Measurements from ENCODE around the gene CTNNAL1.

CTNNAL1 gene

DNA sequence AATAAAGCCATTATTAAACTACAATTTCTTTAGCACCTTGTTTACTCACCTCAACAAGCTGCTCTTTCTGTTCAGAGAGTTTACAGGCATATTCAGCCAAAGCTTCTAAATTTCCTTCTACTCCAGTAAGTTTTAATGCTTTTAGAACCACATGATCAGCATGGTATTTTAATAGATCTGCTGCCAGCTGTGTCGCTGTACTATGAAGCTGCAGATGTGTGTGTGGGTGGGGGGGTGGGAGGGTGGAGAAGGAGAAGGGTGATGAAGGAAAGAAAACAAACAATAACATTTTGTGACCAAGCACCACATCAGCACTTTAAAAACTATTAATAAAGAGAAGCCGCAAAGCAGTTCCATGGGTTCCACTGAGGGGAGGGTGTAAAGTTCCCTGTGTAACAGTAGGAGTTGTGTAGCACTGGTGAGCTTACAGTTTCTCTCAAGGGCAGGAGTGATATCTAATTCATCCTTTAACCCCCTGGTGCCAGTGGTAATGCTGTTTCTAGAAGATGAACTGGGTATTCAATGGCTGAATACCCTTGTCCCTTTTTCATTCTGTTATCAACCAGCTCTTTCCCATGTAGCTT, 40.6 kb downstream of the CTNNAL1 start:
- TF ChIP-seq, protein P1, sequence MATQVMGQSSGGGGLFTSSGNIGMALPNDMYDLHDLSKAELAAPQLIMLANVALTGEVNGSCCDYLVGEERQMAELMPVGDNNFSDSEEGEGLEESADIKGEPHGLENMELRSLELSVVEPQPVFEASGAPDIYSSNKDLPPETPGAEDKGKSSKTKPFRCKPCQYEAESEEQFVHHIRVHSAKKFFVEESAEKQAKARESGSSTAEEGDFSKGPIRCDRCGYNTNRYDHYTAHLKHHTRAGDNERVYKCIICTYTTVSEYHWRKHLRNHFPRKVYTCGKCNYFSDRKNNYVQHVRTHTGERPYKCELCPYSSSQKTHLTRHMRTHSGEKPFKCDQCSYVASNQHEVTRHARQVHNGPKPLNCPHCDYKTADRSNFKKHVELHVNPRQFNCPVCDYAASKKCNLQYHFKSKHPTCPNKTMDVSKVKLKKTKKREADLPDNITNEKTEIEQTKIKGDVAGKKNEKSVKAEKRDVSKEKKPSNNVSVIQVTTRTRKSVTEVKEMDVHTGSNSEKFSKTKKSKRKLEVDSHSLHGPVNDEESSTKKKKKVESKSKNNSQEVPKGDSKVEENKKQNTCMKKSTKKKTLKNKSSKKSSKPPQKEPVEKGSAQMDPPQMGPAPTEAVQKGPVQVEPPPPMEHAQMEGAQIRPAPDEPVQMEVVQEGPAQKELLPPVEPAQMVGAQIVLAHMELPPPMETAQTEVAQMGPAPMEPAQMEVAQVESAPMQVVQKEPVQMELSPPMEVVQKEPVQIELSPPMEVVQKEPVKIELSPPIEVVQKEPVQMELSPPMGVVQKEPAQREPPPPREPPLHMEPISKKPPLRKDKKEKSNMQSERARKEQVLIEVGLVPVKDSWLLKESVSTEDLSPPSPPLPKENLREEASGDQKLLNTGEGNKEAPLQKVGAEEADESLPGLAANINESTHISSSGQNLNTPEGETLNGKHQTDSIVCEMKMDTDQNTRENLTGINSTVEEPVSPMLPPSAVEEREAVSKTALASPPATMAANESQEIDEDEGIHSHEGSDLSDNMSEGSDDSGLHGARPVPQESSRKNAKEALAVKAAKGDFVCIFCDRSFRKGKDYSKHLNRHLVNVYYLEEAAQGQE (IDR thresholded peaks at IDR 0.05; ENCODE audit: low read depth): no peak
- TF ChIP-seq NFIC (IDR thresholded peaks at IDR 0.05): no peak
- no peak for TF ChIP-seq EGR1 (IDR thresholded peaks at IDR 0.05)
- TF ChIP-seq YY1 (IDR thresholded peaks at IDR 0.05; ENCODE audit: low read depth): no peak
- TF ChIP-seq TCF12 (IDR thresholded peaks at IDR 0.05; ENCODE audit: low read depth): no peak
- no peak for TF ChIP-seq FOXM1 (IDR thresholded peaks at IDR 0.05; ENCODE audit: borderline replicate concordance, low read depth)
- TF ChIP-seq CREB1 (IDR thresholded peaks at IDR 0.05; ENCODE audit: low read depth): no peak
- TF ChIP-seq TEAD4 (IDR thresholded peaks at IDR 0.05): no peak
- no peak for TF ChIP-seq EP300 (IDR thresholded peaks at IDR 0.05; ENCODE audit: borderline replicate concordance)
- no peak for TF ChIP-seq ZBTB7A (IDR thresholded peaks at IDR 0.05; ENCODE audit: low read depth)
- TF ChIP-seq, protein P2, sequence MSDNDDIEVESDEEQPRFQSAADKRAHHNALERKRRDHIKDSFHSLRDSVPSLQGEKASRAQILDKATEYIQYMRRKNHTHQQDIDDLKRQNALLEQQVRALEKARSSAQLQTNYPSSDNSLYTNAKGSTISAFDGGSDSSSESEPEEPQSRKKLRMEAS (IDR thresholded peaks at IDR 0.05): no peak
- TF ChIP-seq, protein P3, sequence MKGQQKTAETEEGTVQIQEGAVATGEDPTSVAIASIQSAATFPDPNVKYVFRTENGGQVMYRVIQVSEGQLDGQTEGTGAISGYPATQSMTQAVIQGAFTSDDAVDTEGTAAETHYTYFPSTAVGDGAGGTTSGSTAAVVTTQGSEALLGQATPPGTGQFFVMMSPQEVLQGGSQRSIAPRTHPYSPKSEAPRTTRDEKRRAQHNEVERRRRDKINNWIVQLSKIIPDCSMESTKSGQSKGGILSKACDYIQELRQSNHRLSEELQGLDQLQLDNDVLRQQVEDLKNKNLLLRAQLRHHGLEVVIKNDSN (IDR thresholded peaks at IDR 0.05): no peak
- no peak for TF ChIP-seq CEBPB (IDR thresholded peaks at IDR 0.05)
- no peak for TF ChIP-seq TAF1 (IDR thresholded peaks at IDR 0.05; ENCODE audit: low read depth)
- TF ChIP-seq RAD21 (IDR thresholded peaks at IDR 0.05; ENCODE audit: low read depth): no peak

DNA sequence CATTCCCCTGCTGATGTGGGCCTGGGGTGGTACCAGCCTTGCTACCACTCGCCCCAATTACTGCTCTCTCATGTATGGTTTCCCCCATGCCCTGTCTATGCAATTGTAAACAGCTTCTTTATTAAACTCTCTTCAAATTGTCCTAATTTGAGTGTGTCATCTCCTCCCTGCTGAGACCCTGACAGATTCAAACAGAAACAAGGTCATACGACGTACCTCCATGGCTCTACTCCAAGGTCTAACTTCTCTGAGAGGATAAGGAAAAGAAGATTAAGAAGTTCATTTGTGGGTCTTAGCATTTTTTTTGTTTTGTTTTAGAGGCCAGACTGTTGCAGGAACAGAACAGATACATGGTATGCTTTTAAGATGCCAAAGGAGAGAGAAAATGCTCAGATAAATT, 41.1 kb downstream of the CTNNAL1 start:
- TF ChIP-seq TCF12 (IDR thresholded peaks at IDR 0.05; ENCODE audit: low read depth) (no peak), YY1 (IDR thresholded peaks at IDR 0.05; ENCODE audit: low read depth) (no peak), FOXM1 (IDR thresholded peaks at IDR 0.05; ENCODE audit: borderline replicate concordance, low read depth) (no peak), CEBPB (IDR thresholded peaks at IDR 0.05) (no peak), RAD21 (IDR thresholded peaks at IDR 0.05; ENCODE audit: low read depth) (no peak), TEAD4 (IDR thresholded peaks at IDR 0.05) (no peak), EP300 (IDR thresholded peaks at IDR 0.05; ENCODE audit: borderline replicate concordance) (no peak), EGR1 (IDR thresholded peaks at IDR 0.05) (no peak)
- TF ChIP-seq, protein P1 (IDR thresholded peaks at IDR 0.05; ENCODE audit: low read depth): no peak
- TF ChIP-seq, protein P3 (IDR thresholded peaks at IDR 0.05): no peak

DNA sequence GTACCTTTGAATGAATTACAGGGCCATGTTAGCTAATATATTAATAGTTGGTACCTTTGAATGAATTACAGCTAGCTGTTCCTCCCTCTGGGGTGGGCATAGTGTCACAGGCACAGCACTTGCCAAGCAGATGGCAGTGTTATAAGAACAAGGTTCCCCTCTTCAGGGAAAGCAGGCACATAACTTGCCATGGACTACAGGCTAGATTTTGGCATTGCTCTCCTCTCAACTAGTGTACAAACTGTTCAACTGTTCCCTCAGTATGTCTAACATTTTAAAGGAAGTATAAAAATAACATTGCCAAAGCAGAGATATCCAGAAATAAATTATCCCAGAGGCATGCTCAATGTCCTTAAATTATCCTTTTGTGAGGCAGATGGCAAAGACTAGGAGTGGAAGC, 45.4 kb downstream of the CTNNAL1 start:
- TF ChIP-seq ZBTB7A (IDR thresholded peaks at IDR 0.05; ENCODE audit: low read depth): no peak
- no peak for TF ChIP-seq YY1 (IDR thresholded peaks at IDR 0.05; ENCODE audit: low read depth)
- TF ChIP-seq TCF12 (IDR thresholded peaks at IDR 0.05; ENCODE audit: low read depth): no peak
- TF ChIP-seq, protein P3 (IDR thresholded peaks at IDR 0.05): no peak
- no peak for TF ChIP-seq TEAD4 (IDR thresholded peaks at IDR 0.05)
- TF ChIP-seq, protein P2 (IDR thresholded peaks at IDR 0.05): no peak
- TF ChIP-seq EP300 (IDR thresholded peaks at IDR 0.05; ENCODE audit: borderline replicate concordance): no peak
- TF ChIP-seq CEBPB (IDR thresholded peaks at IDR 0.05): no peak
- no peak for TF ChIP-seq NFIC (IDR thresholded peaks at IDR 0.05)
- TF ChIP-seq CREB1 (IDR thresholded peaks at IDR 0.05; ENCODE audit: low read depth): no peak
- TF ChIP-seq RAD21 (IDR thresholded peaks at IDR 0.05; ENCODE audit: low read depth): no peak
- no peak for TF ChIP-seq EGR1 (IDR thresholded peaks at IDR 0.05)

DNA sequence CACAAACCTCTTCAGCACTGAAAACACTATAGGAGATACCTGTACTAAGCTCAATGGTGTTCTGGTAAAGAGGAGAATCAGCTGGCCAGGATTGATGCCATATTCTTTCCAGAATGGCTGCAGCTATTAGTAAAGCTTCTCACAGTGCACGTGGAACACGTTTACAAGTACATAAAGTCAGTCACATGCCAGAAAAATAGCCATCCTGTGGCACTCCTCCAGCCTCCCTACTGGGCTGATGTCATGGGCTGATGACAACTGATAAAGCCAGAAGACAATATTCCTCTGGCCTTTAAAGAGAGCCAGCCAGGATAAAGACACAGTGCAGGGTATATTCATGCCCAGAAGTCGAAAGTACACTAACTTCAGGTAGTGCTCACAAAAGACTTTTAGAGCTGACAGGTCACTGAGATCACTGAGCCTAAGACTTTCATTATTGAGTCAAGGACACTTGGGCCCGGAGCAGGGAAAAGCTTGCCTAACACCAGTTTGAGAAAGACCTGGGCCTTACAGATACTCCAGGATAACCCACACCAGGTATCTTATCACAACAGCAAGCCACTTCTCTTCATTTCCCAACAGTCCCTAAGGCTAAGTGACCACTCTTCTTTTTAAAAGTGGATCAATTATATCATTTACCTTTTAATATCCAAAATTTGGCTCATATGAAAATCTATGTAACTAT, 49.7 kb downstream of the CTNNAL1 start:
- no peak for TF ChIP-seq FOXM1 (IDR thresholded peaks at IDR 0.05; ENCODE audit: borderline replicate concordance, low read depth)
- no peak for TF ChIP-seq EP300 (IDR thresholded peaks at IDR 0.05; ENCODE audit: borderline replicate concordance)
- TF ChIP-seq CEBPB (IDR thresholded peaks at IDR 0.05): no peak
- TF ChIP-seq CREB1 (IDR thresholded peaks at IDR 0.05; ENCODE audit: low read depth): no peak
- TF ChIP-seq, protein P3 (IDR thresholded peaks at IDR 0.05): no peak
- TF ChIP-seq TCF12 (IDR thresholded peaks at IDR 0.05; ENCODE audit: low read depth): no peak
- TF ChIP-seq TAF1 (IDR thresholded peaks at IDR 0.05; ENCODE audit: low read depth): no peak
- no peak for TF ChIP-seq RAD21 (IDR thresholded peaks at IDR 0.05; ENCODE audit: low read depth)
- TF ChIP-seq NFIC (IDR thresholded peaks at IDR 0.05): no peak
- TF ChIP-seq, protein P2 (IDR thresholded peaks at IDR 0.05): no peak
- TF ChIP-seq EGR1 (IDR thresholded peaks at IDR 0.05): no peak
- TF ChIP-seq TEAD4 (IDR thresholded peaks at IDR 0.05): no peak
- TF ChIP-seq, protein P1 (IDR thresholded peaks at IDR 0.05; ENCODE audit: low read depth): no peak
- no peak for TF ChIP-seq YY1 (IDR thresholded peaks at IDR 0.05; ENCODE audit: low read depth)

Measured in Ishikawa (cell line).